ENCODE results near the gene BABAM2.

BABAM2 gene

DNA sequence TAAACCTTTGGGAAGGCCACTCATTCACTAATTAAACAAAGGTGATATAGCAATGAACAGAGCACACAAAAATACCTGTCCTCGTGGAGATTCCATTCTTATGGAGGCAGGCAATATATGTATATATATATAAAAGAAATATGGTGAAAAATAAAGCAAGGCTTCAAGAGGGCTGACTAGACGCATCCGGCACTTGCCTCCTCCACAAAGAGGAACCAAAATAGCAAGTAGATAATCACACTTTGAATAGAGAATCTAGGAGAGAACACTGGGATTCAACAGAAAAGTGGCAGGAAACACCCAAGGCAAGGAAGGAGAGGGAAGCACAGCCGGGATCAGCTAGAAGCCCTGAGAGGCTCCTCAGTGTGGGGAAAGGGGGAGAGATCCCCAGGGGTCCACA, 283.7 kb downstream of the BABAM2 start:
- no peak overlapping the region for H3K4me3 ChIP-seq (ENCODE audit: low read length)
- H3K9ac ChIP-seq (ENCODE audit: low read length) = no peak overlapping the region
- H3K27ac ChIP-seq (ENCODE audit: low read depth, low read length) = no peak overlapping the region
- H3K36me3 ChIP-seq (ENCODE audit: control insufficient read depth, insufficient read depth, low read length) = no peaks in the 10 kb centered on the region
- H3K4me1 ChIP-seq (ENCODE audit: control insufficient read depth, insufficient read depth, low read length) = no peaks in the 10 kb centered on the region
- no peaks in the 10 kb centered on the region for H3K27me3 ChIP-seq (ENCODE audit: control insufficient read depth, insufficient read depth, low read length)

DNA sequence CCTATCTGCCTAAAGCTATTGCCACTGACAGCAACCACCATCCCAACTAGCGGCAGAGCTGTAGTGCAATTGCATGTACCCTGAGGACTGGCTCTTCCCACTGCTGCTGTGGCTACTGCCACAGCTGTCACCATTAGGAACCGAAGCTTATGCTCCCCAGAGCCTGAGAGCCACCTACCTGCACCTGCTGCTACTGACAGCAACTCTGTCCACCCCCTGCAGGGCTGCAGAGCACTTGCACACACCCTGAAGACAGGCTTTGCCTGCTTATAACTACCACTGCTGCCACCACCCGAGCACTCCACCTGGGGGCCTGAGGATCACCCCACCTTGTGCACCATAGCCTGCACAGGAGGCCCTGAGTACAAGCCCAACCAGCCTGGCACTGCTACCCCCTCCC, 284.5 kb downstream of the BABAM2 start:
- Histone ChIP-seq H3K27me3 (ENCODE audit: control insufficient read depth, insufficient read depth, low read length) (no peaks in the 10 kb centered on the region), H3K36me3 (ENCODE audit: control insufficient read depth, insufficient read depth, low read length) (no peaks in the 10 kb centered on the region), H3K9ac (ENCODE audit: low read length) (no peak overlapping the region), H3K4me1 (ENCODE audit: control insufficient read depth, insufficient read depth, low read length) (no peaks in the 10 kb centered on the region), H3K4me3 (ENCODE audit: low read length) (no peak overlapping the region), H3K27ac (ENCODE audit: low read depth, low read length) (no peak overlapping the region)

DNA sequence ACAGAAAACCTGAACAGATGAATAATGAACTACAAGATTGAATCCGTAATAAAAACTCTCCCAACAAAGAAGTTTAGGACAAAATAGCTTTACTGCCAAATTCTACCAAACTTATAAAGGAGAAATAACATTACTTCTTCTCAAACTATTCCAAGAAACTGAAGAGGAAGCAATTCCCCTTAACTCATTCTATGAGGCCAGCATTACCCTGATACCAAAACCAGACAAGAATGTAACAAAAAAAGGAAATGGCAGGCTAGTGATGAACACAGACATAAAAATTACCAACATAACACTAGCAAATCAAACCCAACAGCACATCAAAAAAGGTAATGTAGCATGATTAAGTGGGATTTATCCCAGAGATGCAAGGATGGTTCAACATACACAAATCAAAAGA, 288.4 kb downstream of the BABAM2 start:
- no peaks in the 10 kb centered on the region for H3K27me3 ChIP-seq (ENCODE audit: control insufficient read depth, insufficient read depth, low read length)
- no peak overlapping the region for H3K9ac ChIP-seq (ENCODE audit: low read length)
- no peak overlapping the region for H3K4me3 ChIP-seq (ENCODE audit: low read length)
- H3K27ac ChIP-seq (ENCODE audit: low read depth, low read length) = no peak overlapping the region
- H3K36me3 ChIP-seq (ENCODE audit: control insufficient read depth, insufficient read depth, low read length) = no peaks in the 10 kb centered on the region
- H3K4me1 ChIP-seq (ENCODE audit: control insufficient read depth, insufficient read depth, low read length) = no peaks in the 10 kb centered on the region

DNA sequence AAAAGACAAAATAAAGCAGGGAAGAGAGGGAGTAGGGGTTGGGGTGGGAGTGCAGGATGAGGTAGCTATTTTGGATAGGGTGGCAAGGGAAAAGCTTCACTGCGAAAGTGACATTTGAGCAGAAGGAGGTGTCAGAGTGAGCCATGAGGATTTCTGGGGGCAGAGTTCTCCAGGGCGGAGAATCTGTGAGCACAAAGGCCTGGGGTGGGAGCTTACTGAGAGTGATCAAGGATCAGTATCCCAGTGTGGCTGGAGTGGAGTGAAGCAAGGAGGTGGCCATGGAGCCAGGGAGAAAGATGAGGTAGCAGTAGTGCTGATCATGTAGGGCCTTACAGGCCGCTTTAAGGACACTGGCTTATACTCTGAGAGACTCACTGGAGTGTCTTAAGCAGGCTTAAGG, 291.3 kb downstream of the BABAM2 start:
- Histone ChIP-seq H3K4me3 (ENCODE audit: low read length) (no peak overlapping the region), H3K27me3 (ENCODE audit: control insufficient read depth, insufficient read depth, low read length) (no peaks in the 10 kb centered on the region), H3K4me1 (ENCODE audit: control insufficient read depth, insufficient read depth, low read length) (no peaks in the 10 kb centered on the region), H3K27ac (ENCODE audit: low read depth, low read length) (no peak overlapping the region), H3K36me3 (ENCODE audit: control insufficient read depth, insufficient read depth, low read length) (no peaks in the 10 kb centered on the region), H3K9ac (ENCODE audit: low read length) (no peak overlapping the region)

DNA sequence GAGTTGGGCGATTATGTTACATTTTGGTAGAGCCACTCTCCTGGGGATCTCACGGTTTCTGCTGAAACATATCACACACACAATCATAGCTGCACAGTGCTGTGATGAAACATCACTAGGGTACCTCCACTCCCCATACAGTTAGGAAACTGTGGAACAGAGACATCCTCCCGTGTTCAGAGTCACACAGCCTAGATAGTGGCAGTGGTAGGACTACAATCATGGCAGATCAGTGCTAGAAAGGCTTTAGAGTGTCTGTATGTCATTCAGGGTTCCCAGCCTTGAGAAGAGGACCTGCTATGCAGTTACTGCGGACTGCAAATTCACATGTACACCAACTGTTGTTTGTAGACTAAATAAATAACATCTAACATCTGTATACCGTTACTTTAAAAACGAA, 291.8 kb downstream of the BABAM2 start:
- H3K4me3 ChIP-seq (ENCODE audit: low read length) = no peak overlapping the region
- no peak overlapping the region for H3K27ac ChIP-seq (ENCODE audit: low read depth, low read length)
- no peaks in the 10 kb centered on the region for H3K27me3 ChIP-seq (ENCODE audit: control insufficient read depth, insufficient read depth, low read length)
- H3K4me1 ChIP-seq (ENCODE audit: control insufficient read depth, insufficient read depth, low read length) = no peaks in the 10 kb centered on the region
- H3K36me3 ChIP-seq (ENCODE audit: control insufficient read depth, insufficient read depth, low read length) = no peaks in the 10 kb centered on the region
- H3K9ac ChIP-seq (ENCODE audit: low read length) = no peak overlapping the region

DNA sequence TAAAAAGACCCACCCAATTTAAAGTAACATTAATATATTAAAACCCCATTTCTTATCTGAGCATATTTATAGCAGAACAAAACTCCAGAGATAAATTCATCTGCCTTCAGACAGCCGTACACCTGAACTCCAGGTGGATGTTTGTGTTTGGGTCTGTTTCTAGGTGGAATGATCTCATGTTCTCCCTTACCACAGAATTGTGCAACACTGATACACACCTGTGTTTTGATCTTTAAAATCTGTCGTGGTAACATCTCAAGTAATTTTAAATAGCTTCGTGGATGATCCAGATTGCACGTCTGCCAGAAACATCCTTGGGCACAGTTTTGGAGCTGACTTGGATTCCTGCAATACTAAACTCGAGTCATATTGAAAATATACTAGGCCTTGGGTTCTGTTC, 294.6 kb downstream of the BABAM2 start:
- Histone ChIP-seq H3K4me3 (ENCODE audit: low read length) (no peak overlapping the region), H3K36me3 (ENCODE audit: control insufficient read depth, insufficient read depth, low read length) (no peaks in the 10 kb centered on the region), H3K4me1 (ENCODE audit: control insufficient read depth, insufficient read depth, low read length) (no peaks in the 10 kb centered on the region), H3K9ac (ENCODE audit: low read length) (no peak overlapping the region), H3K27me3 (ENCODE audit: control insufficient read depth, insufficient read depth, low read length) (no peaks in the 10 kb centered on the region), H3K27ac (ENCODE audit: low read depth, low read length) (no peak overlapping the region)

GRCh38 chr2:28185891-28186290, 295.4 kb downstream of the BABAM2 start:
- Histone ChIP-seq H3K36me3 (ENCODE audit: control insufficient read depth, insufficient read depth, low read length) (no peaks in the 10 kb centered on the region), H3K9ac (ENCODE audit: low read length) (no peak overlapping the region), H3K4me1 (ENCODE audit: control insufficient read depth, insufficient read depth, low read length) (no peaks in the 10 kb centered on the region), H3K27me3 (ENCODE audit: control insufficient read depth, insufficient read depth, low read length) (no peaks in the 10 kb centered on the region), H3K27ac (ENCODE audit: low read depth, low read length) (no peak overlapping the region), H3K4me3 (ENCODE audit: low read length) (no peak overlapping the region)

DNA sequence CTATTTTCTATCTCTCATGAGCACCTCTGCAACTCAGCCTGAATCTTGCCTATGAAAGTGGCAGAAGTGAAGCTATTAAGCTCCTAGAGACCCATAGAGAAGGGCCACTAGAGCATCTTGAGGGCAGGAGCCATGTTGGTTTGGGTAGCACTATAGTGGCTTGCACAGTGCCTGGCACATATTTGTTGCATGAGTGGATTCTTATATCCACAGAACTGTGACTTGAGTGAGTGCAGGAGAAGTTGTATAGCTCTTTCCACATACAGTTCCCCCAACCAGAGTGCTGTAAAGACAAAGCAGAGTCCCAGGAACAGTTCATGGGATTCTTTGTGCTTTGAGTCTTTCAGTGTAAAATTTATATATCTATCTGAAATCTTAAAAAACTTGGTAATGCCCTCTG, 296.7 kb downstream of the BABAM2 start:
- H3K4me1 ChIP-seq (ENCODE audit: control insufficient read depth, insufficient read depth, low read length) = no peaks in the 10 kb centered on the region
- H3K36me3 ChIP-seq (ENCODE audit: control insufficient read depth, insufficient read depth, low read length) = no peaks in the 10 kb centered on the region
- no peaks in the 10 kb centered on the region for H3K27me3 ChIP-seq (ENCODE audit: control insufficient read depth, insufficient read depth, low read length)
- no peak overlapping the region for H3K27ac ChIP-seq (ENCODE audit: low read depth, low read length)
- no peak overlapping the region for H3K4me3 ChIP-seq (ENCODE audit: low read length)
- no peak overlapping the region for H3K9ac ChIP-seq (ENCODE audit: low read length)

DNA sequence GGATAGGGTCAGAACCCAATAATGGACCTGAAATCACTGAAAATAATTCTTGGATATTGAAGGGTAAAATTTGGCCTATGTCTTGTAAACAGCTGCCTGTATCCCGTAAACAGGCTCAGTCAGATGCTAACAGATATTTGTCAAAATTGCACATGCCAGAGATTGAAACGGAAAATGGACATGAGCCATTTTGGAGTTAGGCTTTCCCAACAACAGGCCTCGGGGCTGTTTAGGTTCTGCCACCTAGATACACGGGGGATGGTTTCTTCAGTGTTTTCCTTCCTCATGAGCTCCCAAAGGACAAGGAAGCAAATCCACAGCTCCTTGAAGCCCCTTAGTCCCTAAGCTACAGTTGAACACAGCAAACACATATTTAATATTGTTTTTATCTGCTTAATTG, 297.9 kb downstream of the BABAM2 start:
- no peak overlapping the region for H3K27ac ChIP-seq (ENCODE audit: low read depth, low read length)

GRCh38 chr2:28193630-28194403, 303.3 kb downstream of the BABAM2 start:
- Histone ChIP-seq H3K27ac (ENCODE audit: low read depth, low read length) (no peak overlapping the region), H3K27me3 (ENCODE audit: control insufficient read depth, insufficient read depth, low read length) (no peaks in the 10 kb centered on the region), H3K9ac (ENCODE audit: low read length) (no peak overlapping the region)

More for the DNA sequence above, 297.9 kb downstream of the BABAM2 start:
- H3K27me3 ChIP-seq (ENCODE audit: control insufficient read depth, insufficient read depth, low read length) = no peaks in the 10 kb centered on the region
- no peak overlapping the region for H3K4me3 ChIP-seq (ENCODE audit: low read length)
- no peaks in the 10 kb centered on the region for H3K36me3 ChIP-seq (ENCODE audit: control insufficient read depth, insufficient read depth, low read length)
- no peaks in the 10 kb centered on the region for H3K4me1 ChIP-seq (ENCODE audit: control insufficient read depth, insufficient read depth, low read length)
- H3K9ac ChIP-seq (ENCODE audit: low read length) = no peak overlapping the region

GRCh38 chr2:28199995-28200679, 309.6 kb downstream of the BABAM2 start:
- H3K36me3 ChIP-seq (ENCODE audit: control insufficient read depth, insufficient read depth, low read length) = no peaks in the 10 kb centered on the region
- H3K9ac ChIP-seq (ENCODE audit: low read length) = no peak overlapping the region
- no peak overlapping the region for H3K4me3 ChIP-seq (ENCODE audit: low read length)
- H3K4me1 ChIP-seq (ENCODE audit: control insufficient read depth, insufficient read depth, low read length) = no peaks in the 10 kb centered on the region
- H3K27me3 ChIP-seq (ENCODE audit: control insufficient read depth, insufficient read depth, low read length) = no peaks in the 10 kb centered on the region
- H3K27ac ChIP-seq (ENCODE audit: low read depth, low read length) = no peak overlapping the region

More at GRCh38 chr2:28193630-28194403, 303.3 kb downstream of the BABAM2 start:
- H3K36me3 ChIP-seq (ENCODE audit: control insufficient read depth, insufficient read depth, low read length) = no peaks in the 10 kb centered on the region
- no peaks in the 10 kb centered on the region for H3K4me1 ChIP-seq (ENCODE audit: control insufficient read depth, insufficient read depth, low read length)
- H3K4me3 ChIP-seq (ENCODE audit: low read length) = no peak overlapping the region

GRCh38 chr2:28201671-28202180, 311.2 kb downstream of the BABAM2 start:
- H3K27me3 ChIP-seq (ENCODE audit: control insufficient read depth, insufficient read depth, low read length) = no peaks in the 10 kb centered on the region
- no peaks in the 10 kb centered on the region for H3K36me3 ChIP-seq (ENCODE audit: control insufficient read depth, insufficient read depth, low read length)
- no peak overlapping the region for H3K27ac ChIP-seq (ENCODE audit: low read depth, low read length)
- H3K4me3 ChIP-seq (ENCODE audit: low read length) = no peak overlapping the region
- H3K9ac ChIP-seq (ENCODE audit: low read length) = no peak overlapping the region
- no peaks in the 10 kb centered on the region for H3K4me1 ChIP-seq (ENCODE audit: control insufficient read depth, insufficient read depth, low read length)

GRCh38 chr2:28202719-28203118, 312.2 kb downstream of the BABAM2 start:
- no peak overlapping the region for H3K9ac ChIP-seq (ENCODE audit: low read length)
- no peaks in the 10 kb centered on the region for H3K27me3 ChIP-seq (ENCODE audit: control insufficient read depth, insufficient read depth, low read length)
- no peaks in the 10 kb centered on the region for H3K36me3 ChIP-seq (ENCODE audit: control insufficient read depth, insufficient read depth, low read length)
- H3K27ac ChIP-seq (ENCODE audit: low read depth, low read length) = no peak overlapping the region
- no peaks in the 10 kb centered on the region for H3K4me1 ChIP-seq (ENCODE audit: control insufficient read depth, insufficient read depth, low read length)
- no peak overlapping the region for H3K4me3 ChIP-seq (ENCODE audit: low read length)
